Heart left ventricle (tissue), 16 donors: Measurements from ENCODE around the gene PEF1. TPM values are rescaled to one million over a fixed set of nuclear protein-coding genes. Genes with fewer than 3 reads are reported as not detected.

Experiments used
- ATAC-seq, 4 donors: fragments of 200-7000 bp; cut with Tn5 transposase; one replicate each; pipeline ENCODE4 v1.9.1; 2020 to 2022; ENCODE audit warnings: moderate library complexity in 4 of 4, mild to moderate bottlenecking in 3 of 4, moderate number of reproducible peaks in 1 of 4
- DNase-seq, 5 donors: peaks; one replicate each; pipeline ENCODE4 v3.0.0-alpha.2; 2020
- H3K27ac ChIP-seq, 12 donors: fragments of 200-600 bp; sonication (generic) in 4 of 12; one replicate each; pipeline versions ENCODE4 v1.5.0 to v1.8.0; 2016 to 2022; ENCODE audit warnings: mild to moderate bottlenecking in 2 of 12
- H3K27me3 ChIP-seq, 9 donors: fragments of 200-600 bp; sonication (generic) in 2 of 9; one replicate each; pipeline versions ENCODE4 v1.5.1 to v1.8.0; 2016 to 2022; ENCODE audit warnings: mild to moderate bottlenecking in 3 of 9
- H3K36me3 ChIP-seq, 9 donors: fragments of 200-600 bp; sonication (generic) in 2 of 9; one replicate each; pipeline versions ENCODE4 v1.5.0 to v1.8.0; 2018 to 2022; ENCODE audit warnings: mild to moderate bottlenecking in 2 of 9
- H3K4me1 ChIP-seq, 12 donors: fragments of 200-600 bp; sonication (generic) in 4 of 12; one replicate each; pipeline versions ENCODE4 v1.5.0 to v1.8.0; 2016 to 2022; ENCODE audit warnings: mild to moderate bottlenecking in 3 of 12
- H3K4me3 ChIP-seq, 12 donors: fragments of 200-600 bp; sonication (generic) in 4 of 12; one replicate each; pipeline versions ENCODE4 v1.5.0 to v1.8.0; 2017 to 2022; ENCODE audit warnings: mild to moderate bottlenecking in 9 of 12, moderate library complexity in 4 of 12
- H3K9me3 ChIP-seq, 12 donors: fragments of 200-600 bp; sonication (generic) in 4 of 12; one replicate each; pipeline versions ENCODE4 v1.5.0 to v1.8.0; 2016 to 2022; ENCODE audit warnings: mild to moderate bottlenecking in 1 of 12
- POLR2A ChIP-seq, 2 donors: fragments of 450-650 bp; IDR thresholded peaks; one replicate each; pipeline ENCODE4 v1.6.1; 2017; ENCODE audit warnings: antibody characterized with exemption in 2 of 2, mild to moderate bottlenecking in 2 of 2, moderate library complexity in 2 of 2
- WGBS, 4 donors: extraction: QIAGEN DNeasy Blood & Tissue Kit in 2 of 4; methylation state at CpG; one replicate each; pipeline versions ENCODE4 v1.1.5 to v1.1.7; 2013 to 2018; 5-methylcytosine and 5-hydroxymethylcytosine counted together
- intact Hi-C, 10 donors: fragments of 100-400 bp; cut with DNase I; formaldehyde crosslinking; loops; one replicate each; pipeline versions ENCODE4 v1.11.1 to v1.14.2; 2022
- polyA plus RNA-seq, 2 donors: library from polyadenylated mRNA; stranded (reverse); fragments of 200-250 nt; gene quantifications; one replicate each; pipeline ENCODE4 v1.2.3, GENCODE V29; 2013
- total RNA-seq, 9 donors: library from RNA; depleted of rRNA in 2 of 9; stranded (reverse); fragments of >200 nt in 2 of 9; fragmentation: NEBNext Ultra II Directional in 3 of 9; extraction: Animal tissue kit (Norgen Biotek cat#: 25700) in 3 of 9; gene quantifications; one replicate each; pipeline versions ENCODE4 v1.1.0 to v1.2.4, GENCODE V29; 2016 to 2023
- TF ChIP-seq, protein P1 (sequence below), 12 donors: fragments of 200-600 bp; sonication (generic) in 4 of 12; IDR thresholded peaks; one replicate each; pipeline versions ENCODE4 v1.5.0 to v1.8.0; 2018 to 2022; ENCODE audit warnings: antibody characterized with exemption in 12 of 12, mild to moderate bottlenecking in 5 of 12
- donor health status: ischemic (EF 13 %, LVEDD 7.1; RV severe dilation, severe dysfunction).
- donor health status: healthy with polysubstance abuse.
- donor health status: DM: no; HTN: yes; CAD: no.
- donor health status: DM: no; HTN: no; CAD: no.
- donor health status: ischemic (EF 25% LVEDD 6.9; RV normal size, moderate dysfunction).
- donor health status: ischemic (EF 25% LVEDD 5.7; RV mildly dilated, moderate dysfunction).
- donor health status: healthy.
- donor health status: DM: yes; HTN: yes; CAD: no.
- donor health status: ischemic (EF 35%, LVEDD 5.7; RV mildly dilated, moderate dysfunction).
- donor health status: nonischemic (EF 11% LVEDD 7.7; RV severe dilation, severe dysfunction).
- donor health status: DM: yes; HTN: yes; CAD: no.
- donor health status: PGD.
- donor health status: ischemic (EF 29% LVEDD 5.4; RV normal size, mild dysfunction).
- donor health status: nonischemic (EF 23%, LVEDD 6.1; RV moderate dilation, normal function).

PEF1 gene
- total and polyA plus RNA-seq, 11 donors: 32.2 to 106 (median 42.4) TPM

DNA sequence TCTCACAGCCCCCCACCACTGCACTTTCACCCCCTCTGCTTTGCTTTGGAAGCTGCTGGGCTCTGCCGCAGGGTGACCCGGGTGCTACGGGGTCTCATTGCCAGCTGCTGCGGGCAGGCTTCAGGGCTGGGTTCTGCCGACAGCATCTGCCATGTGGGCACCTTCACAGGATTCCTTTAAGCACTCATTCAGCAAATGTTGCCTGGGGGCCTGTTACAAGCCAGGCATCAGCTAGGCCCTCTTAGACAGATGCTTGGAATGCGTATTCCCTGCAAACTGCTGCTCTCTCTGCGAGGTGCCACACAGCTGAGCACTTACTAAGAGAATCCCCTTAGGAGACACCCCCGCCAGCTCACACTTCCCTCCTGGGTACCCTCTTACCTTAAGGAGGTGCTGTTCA is 29.9 kb upstream of the PEF1 start:
- peaks cover 0 to 4% (median 0%) of the 10 kb centered on the region in 9 donors for H3K27me3 ChIP-seq
- intact Hi-C loops: loop anchor here in 3 of 10 donors (5.0 kb wide), 2 partner anchors 38 to 43 kb away; no protein-coding TSS in a partner anchor
- peaks cover 0 to 8% (median 0%) of the 10 kb centered on the region in 9 donors for H3K36me3 ChIP-seq
- WGBS, 4 donors: 69 to 75% (median 71%) methylated on average over 7 to 8 of the region's 8 CpGs
- TF ChIP-seq POLR2A (IDR thresholded peaks at IDR 0.05): no peak
- TF ChIP-seq, protein P1, sequence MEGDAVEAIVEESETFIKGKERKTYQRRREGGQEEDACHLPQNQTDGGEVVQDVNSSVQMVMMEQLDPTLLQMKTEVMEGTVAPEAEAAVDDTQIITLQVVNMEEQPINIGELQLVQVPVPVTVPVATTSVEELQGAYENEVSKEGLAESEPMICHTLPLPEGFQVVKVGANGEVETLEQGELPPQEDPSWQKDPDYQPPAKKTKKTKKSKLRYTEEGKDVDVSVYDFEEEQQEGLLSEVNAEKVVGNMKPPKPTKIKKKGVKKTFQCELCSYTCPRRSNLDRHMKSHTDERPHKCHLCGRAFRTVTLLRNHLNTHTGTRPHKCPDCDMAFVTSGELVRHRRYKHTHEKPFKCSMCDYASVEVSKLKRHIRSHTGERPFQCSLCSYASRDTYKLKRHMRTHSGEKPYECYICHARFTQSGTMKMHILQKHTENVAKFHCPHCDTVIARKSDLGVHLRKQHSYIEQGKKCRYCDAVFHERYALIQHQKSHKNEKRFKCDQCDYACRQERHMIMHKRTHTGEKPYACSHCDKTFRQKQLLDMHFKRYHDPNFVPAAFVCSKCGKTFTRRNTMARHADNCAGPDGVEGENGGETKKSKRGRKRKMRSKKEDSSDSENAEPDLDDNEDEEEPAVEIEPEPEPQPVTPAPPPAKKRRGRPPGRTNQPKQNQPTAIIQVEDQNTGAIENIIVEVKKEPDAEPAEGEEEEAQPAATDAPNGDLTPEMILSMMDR (IDR thresholded peaks at IDR 0.05): no peak
- H3K9me3 ChIP-seq: no peaks in the 10 kb centered on the region
- DNase-seq: no peak
- peak overlapping the region in 8 of 12 donors; percentile 28 to 82 (median 53) for H3K27ac ChIP-seq
- H3K4me3 ChIP-seq: peak overlapping the region in 2 of 12 donors; percentile 19 to 21
- no peak for ATAC-seq
- peaks cover 0 to 68% (median 37%) of the 10 kb centered on the region in 12 donors for H3K4me1 ChIP-seq

DNA sequence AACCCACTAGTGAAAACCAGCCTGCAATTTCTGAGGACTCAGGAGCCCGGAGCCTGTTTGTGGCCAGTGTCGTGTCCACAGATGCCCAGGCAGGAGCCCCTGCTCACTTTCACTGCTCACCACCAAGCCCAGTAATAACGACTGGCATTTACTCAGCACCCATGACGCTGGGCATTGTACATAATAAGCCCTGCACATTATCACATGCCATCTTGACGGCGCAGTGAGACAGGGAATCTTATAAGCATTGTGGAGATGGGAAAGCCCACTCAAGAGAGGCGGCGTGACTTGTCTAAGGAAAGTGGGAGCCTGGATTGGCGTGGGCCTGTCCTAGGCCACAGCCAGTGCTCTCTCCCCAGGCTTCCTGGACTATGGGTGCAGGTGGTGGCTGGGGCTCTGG is 28.8 kb upstream of the PEF1 start:
- Histone ChIP-seq H3K9me3 (no peaks in the 10 kb centered on the region), H3K4me1 (peaks cover 0 to 80% (median 43%) of the 10 kb centered on the region in 12 donors), H3K27me3 (peaks cover 0 to 4% (median 0%) of the 10 kb centered on the region in 9 donors), H3K36me3 (no peaks in the 10 kb centered on the region), H3K27ac (peak overlapping the region in 9 of 12 donors; percentile 10 to 82 (median 58)), H3K4me3 (no peak overlapping the region)
- WGBS, 4 donors: 80 to 91% (median 85%) methylated on average over 9 of the region's 9 CpGs
- DNase-seq (no peak), ATAC-seq (no peak)
- intact Hi-C loops: loop anchor here in 3 of 10 donors (5.0 kb wide), 2 partner anchors 39 to 44 kb away; no protein-coding TSS in a partner anchor
- TF ChIP-seq, protein P1 (IDR thresholded peaks at IDR 0.05): no peak
- TF ChIP-seq POLR2A (IDR thresholded peaks at IDR 0.05): no peak

DNA sequence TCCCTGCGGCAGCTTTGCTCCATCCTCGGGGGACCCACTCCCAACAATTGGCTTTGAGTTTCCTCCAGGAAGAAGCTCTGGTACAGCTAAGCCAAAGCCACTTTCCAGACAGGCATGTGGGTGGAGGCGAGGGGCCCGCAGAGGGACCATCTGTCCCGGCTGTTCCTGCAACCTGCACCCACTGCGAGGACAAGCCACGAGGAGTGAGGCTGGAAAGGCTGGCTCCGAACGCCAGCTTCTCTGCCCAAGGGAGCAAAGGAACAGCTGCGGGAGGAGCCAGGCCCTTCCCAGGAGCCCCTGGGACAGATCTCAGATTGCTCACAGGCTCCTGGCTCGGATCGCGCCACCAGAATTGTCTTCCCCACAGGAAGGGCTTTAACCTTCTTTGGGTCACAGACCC is 28.3 kb upstream of the PEF1 start:
- DNase-seq (peak in 4 of 5 donors; percentile 35 to 67 (median 55)), ATAC-seq (peak in 3 of 4 donors; percentile 5 to 27 (median 25))
- no peak overlapping the region for H3K4me3 ChIP-seq
- TF ChIP-seq, protein P1 (IDR thresholded peaks at IDR 0.05): no peak
- TF ChIP-seq POLR2A (IDR thresholded peaks at IDR 0.05): no peak
- no peaks in the 10 kb centered on the region for H3K9me3 ChIP-seq
- H3K36me3 ChIP-seq: no peaks in the 10 kb centered on the region
- WGBS, 4 donors: 18 to 22% (median 20%) methylated on average over 10 to 13 of the region's 13 CpGs
- peaks cover 0 to 4% (median 0%) of the 10 kb centered on the region in 9 donors for H3K27me3 ChIP-seq
- peaks cover 0 to 84% (median 43%) of the 10 kb centered on the region in 12 donors for H3K4me1 ChIP-seq
- peak overlapping the region in 9 of 12 donors; percentile 10 to 82 (median 58) for H3K27ac ChIP-seq
- intact Hi-C loops: loop anchor here in 3 of 10 donors (5.0 kb wide), 2 partner anchors 39 to 44 kb away; no protein-coding TSS in a partner anchor

DNA sequence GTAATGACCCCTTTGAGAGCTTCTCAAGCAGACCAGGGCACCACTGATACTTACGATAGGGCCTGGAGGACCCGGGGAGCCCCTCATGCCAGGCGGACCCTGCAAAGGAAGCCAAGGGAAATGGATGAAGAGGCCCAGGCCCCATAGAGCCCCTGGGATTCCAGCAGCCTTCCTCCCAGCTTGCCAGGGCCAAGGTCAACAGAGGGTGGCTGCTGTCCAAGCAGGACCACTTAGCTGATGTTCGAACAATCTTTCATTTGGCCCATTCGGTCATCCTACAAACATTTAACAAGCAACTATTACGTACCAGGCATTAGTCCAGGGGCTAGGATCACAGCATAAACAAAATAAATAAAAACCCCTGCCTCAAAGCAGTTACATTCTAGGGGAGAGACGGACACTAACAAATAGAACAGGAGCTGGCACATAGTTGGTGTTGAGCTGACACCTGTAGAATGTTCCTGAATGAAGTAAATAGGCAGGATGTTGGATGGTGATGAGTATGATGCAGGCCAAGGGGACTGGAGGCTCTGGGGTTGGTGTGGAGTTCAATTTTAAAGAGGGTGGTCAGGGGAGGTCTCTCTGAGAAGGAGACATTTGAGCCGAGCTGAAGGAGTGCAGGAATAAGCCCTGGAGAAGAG is 27.0 kb upstream of the PEF1 start:
- no peaks in the 10 kb centered on the region for H3K9me3 ChIP-seq
- 50 to 64% (median 60%) methylated on average over 8 of the region's 8 CpGs for WGBS, 4 donors
- H3K36me3 ChIP-seq: no peaks in the 10 kb centered on the region
- no peak overlapping the region for H3K4me3 ChIP-seq
- H3K27ac ChIP-seq: peak overlapping the region in 6 of 12 donors; percentile 6 to 82 (median 76)
- intact Hi-C loops: loop anchor here in 5 of 10 donors (2.0 to 5.0 kb wide), 3 partner anchors 41 to 46 kb away; no protein-coding TSS in a partner anchor
- no peak for ATAC-seq
- peaks cover 0 to 88% (median 48%) of the 10 kb centered on the region in 12 donors for H3K4me1 ChIP-seq
- no peak for DNase-seq
- no peak for TF ChIP-seq POLR2A (IDR thresholded peaks at IDR 0.05)
- TF ChIP-seq, protein P1 (IDR thresholded peaks at IDR 0.05): no peak
- peaks cover 0 to 4% (median 0%) of the 10 kb centered on the region in 9 donors for H3K27me3 ChIP-seq
